Stimulated activated memory B cell treated with anti-CD40 and anti-IgM and Interleukin-4, amounts not matched to agents 10 μg/mL and 1 μg/mL and 100 μg/mL, for 72 hours (primary cell): ENCODE results near the gene PIBF1.
A peak's percentile ranks its signal among the peaks of the same experiment; 100 is the strongest.
"Not testable (repeated sequence)": the region's sequence is repeated elsewhere in the genome, so short reads cannot be mapped to it uniquely, and the experiment has no call there.

ENCODE experiments used
- ATAC-seq: fragments of 150-1000 bp; cut with Tn5 transposase; 2 replicates; pipeline ENCODE4 v1.10.0; 2021
- H3K27ac Mint-ChIP-seq: one replicate; pipeline ENCODE4 v1.8.0; 2022; ENCODE audit warnings: mild to moderate bottlenecking, mixed read lengths
- H3K27me3 Mint-ChIP-seq: one replicate; pipeline ENCODE4 v1.8.0; 2022; ENCODE audit warnings: mixed read lengths
- H3K36me3 Mint-ChIP-seq: one replicate; pipeline ENCODE4 v1.8.0; 2022; ENCODE audit warnings: mixed read lengths
- H3K4me1 Mint-ChIP-seq: one replicate; pipeline ENCODE4 v1.8.0; 2022; ENCODE audit warnings: mixed read lengths
- H3K4me3 Mint-ChIP-seq: one replicate; pipeline ENCODE4 v1.8.0; 2022; ENCODE audit warnings: mild to moderate bottlenecking, moderate library complexity, mixed read lengths
- H3K9me3 Mint-ChIP-seq: one replicate; pipeline ENCODE4 v1.8.0; 2022; ENCODE audit warnings: mixed read lengths

The PIBF1 gene

DNA sequence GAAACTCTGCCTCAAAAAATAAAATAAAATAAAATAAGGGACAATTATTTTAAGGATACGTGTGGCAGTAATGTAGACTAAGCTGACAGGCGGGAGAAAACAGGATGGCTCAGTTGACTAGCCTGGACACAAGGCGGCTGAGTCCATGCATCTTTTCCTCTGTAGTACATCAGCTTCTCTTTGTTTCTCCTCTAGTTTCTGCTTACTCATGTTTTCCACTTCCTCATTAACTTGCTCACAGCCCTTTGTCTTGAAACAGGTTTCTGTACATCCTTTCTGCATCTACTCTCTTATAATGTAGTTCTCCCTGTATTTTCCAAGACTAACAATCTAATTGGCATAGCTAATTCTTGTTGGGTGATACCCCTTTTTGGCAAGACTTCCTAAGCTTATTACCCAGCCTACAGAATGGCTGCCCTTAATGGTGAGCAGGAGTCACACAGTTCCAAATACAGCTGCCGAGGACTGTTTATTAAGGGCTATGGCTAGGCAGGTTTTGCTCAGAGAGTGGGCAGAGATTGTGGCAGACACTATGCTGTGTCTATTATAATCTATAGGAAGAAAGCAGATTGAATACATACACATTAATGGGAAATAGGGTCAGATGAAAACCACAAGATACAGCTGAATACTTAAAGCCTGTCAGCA lies 218.2 kb downstream of the PIBF1 start:
- H3K4me1 Mint-ChIP-seq: no peaks in the 10 kb centered on the region
- H3K27ac Mint-ChIP-seq: peak overlapping the region; percentile 6
- no peak overlapping the region for H3K4me3 Mint-ChIP-seq
- no peaks in the 10 kb centered on the region for H3K27me3 Mint-ChIP-seq
- peaks cover 30% of the 10 kb centered on the region for H3K36me3 Mint-ChIP-seq
- H3K9me3 Mint-ChIP-seq: no peaks in the 10 kb centered on the region
- ATAC-seq: peak; percentile 50

- ATAC-seq: no peak
- Mint-ChIP-seq H3K36me3 (peaks cover 30% of the 10 kb centered on the region), H3K4me3 (no peak overlapping the region), H3K4me1 (no peaks in the 10 kb centered on the region), H3K9me3 (no peaks in the 10 kb centered on the region), H3K27ac (no peak overlapping the region), H3K27me3 (no peaks in the 10 kb centered on the region)
Observed at GRCh38 chr13:73001971-73002370, 220.0 kb downstream of the PIBF1 start.

DNA sequence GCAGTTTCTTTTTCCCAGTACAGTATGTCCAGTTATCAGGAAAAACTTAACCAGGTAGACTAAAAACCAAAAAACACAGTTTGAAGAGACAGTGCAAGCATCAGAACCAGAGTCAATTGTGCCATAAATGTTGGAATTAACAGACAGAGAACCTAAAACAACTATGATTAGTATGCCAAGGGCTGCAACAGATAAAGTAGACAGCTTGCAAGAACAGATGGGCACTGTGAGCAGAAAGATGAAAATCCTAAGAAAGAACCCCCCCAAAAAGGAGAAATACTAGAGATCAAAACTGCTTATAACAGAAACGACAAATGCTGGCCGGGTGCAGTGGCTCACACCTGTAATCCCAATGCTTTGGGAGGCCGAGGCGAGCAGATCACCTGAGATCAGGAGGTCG lies 229.8 kb downstream of the PIBF1 start:
- no peaks in the 10 kb centered on the region for H3K9me3 Mint-ChIP-seq
- H3K27me3 Mint-ChIP-seq: no peaks in the 10 kb centered on the region
- peaks cover 61% of the 10 kb centered on the region for H3K36me3 Mint-ChIP-seq
- H3K27ac Mint-ChIP-seq: no peak overlapping the region
- no peak overlapping the region for H3K4me3 Mint-ChIP-seq
- no peaks in the 10 kb centered on the region for H3K4me1 Mint-ChIP-seq
- no peak for ATAC-seq

DNA sequence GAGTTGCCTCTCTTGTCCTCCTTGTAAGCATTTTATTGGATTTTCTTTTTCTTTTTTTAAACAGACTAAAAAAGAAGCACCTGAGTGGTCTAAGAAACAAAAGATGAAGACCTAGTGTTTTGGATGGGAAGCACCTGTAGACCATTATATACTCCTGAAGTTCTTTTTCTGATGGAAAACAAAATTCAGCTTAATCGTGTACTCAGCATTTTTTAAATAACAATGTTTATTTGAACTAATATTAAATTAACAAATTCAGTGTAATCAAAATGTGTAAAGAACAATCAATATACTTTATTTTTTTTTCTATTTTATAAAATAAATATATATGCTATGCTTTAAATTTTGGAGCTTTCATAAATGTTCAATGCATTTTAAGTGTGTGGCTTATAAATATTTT lies 233.9 kb downstream of the PIBF1 start:
- no peaks in the 10 kb centered on the region for H3K27me3 Mint-ChIP-seq
- no peaks in the 10 kb centered on the region for H3K9me3 Mint-ChIP-seq
- H3K4me1 Mint-ChIP-seq: no peaks in the 10 kb centered on the region
- H3K27ac Mint-ChIP-seq: no peak overlapping the region
- H3K36me3 Mint-ChIP-seq: peaks cover 64% of the 10 kb centered on the region
- no peak overlapping the region for H3K4me3 Mint-ChIP-seq
- ATAC-seq: no peak

- H3K27ac Mint-ChIP-seq: no peak overlapping the region
- H3K9me3 Mint-ChIP-seq: no peaks in the 10 kb centered on the region
- ATAC-seq: no peak
- peaks cover 50% of the 10 kb centered on the region for H3K36me3 Mint-ChIP-seq
- H3K27me3 Mint-ChIP-seq: no peaks in the 10 kb centered on the region
- H3K4me3 Mint-ChIP-seq: no peak overlapping the region
- no peaks in the 10 kb centered on the region for H3K4me1 Mint-ChIP-seq
Observed at GRCh38 chr13:73018336-73018735, 236.4 kb downstream of the PIBF1 start.

GRCh38 chr13:73025217-73026012 lies 243.5 kb downstream of the PIBF1 start:
- no peak for ATAC-seq
- Mint-ChIP-seq H3K4me1 (no peaks in the 10 kb centered on the region), H3K9me3 (no peaks in the 10 kb centered on the region), H3K36me3 (peaks cover 6% of the 10 kb centered on the region), H3K27ac (no peak overlapping the region), H3K4me3 (no peak overlapping the region), H3K27me3 (no peaks in the 10 kb centered on the region)

GRCh38 chr13:73034901-73035300 lies 253.0 kb downstream of the PIBF1 start:
- Mint-ChIP-seq H3K27ac (no peak overlapping the region), H3K27me3 (no peaks in the 10 kb centered on the region), H3K4me3 (no peak overlapping the region), H3K9me3 (no peaks in the 10 kb centered on the region), H3K4me1 (no peaks in the 10 kb centered on the region), H3K36me3 (no peaks in the 10 kb centered on the region)
- no peak for ATAC-seq

GRCh38 chr13:73035660-73036059 lies 253.7 kb downstream of the PIBF1 start:
- no peaks in the 10 kb centered on the region for H3K4me1 Mint-ChIP-seq
- H3K4me3 Mint-ChIP-seq: no peak overlapping the region
- H3K27me3 Mint-ChIP-seq: no peaks in the 10 kb centered on the region
- no peaks in the 10 kb centered on the region for H3K36me3 Mint-ChIP-seq
- ATAC-seq: no peak
- H3K27ac Mint-ChIP-seq: no peak overlapping the region
- H3K9me3 Mint-ChIP-seq: no peaks in the 10 kb centered on the region

DNA sequence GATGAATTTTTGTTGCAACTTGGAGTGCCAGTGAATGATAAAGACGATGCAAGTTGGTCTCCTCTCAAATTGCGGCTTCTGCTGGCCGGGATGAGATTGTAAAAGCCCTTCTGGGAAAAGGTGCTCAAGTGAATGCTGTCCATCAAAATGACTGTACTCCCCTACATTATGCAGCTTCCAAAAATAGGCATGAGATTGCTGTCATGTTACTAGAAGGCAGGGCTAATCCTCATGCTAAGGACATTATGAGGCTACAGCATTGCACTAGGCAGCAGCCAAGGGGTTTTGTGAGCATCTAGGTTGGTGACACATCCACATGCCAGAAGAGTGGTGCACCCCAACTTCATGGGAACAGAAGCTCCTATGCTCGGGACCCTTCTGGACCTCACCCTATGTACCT lies 254.6 kb downstream of the PIBF1 start:
- H3K27ac Mint-ChIP-seq: no peak overlapping the region
- H3K9me3 Mint-ChIP-seq: no peaks in the 10 kb centered on the region
- no peaks in the 10 kb centered on the region for H3K27me3 Mint-ChIP-seq
- no peaks in the 10 kb centered on the region for H3K4me1 Mint-ChIP-seq
- ATAC-seq: no peak
- no peak overlapping the region for H3K4me3 Mint-ChIP-seq
- H3K36me3 Mint-ChIP-seq: no peaks in the 10 kb centered on the region

- H3K36me3 Mint-ChIP-seq: no peaks in the 10 kb centered on the region
- H3K4me1 Mint-ChIP-seq: no peaks in the 10 kb centered on the region
- no peak for ATAC-seq
- no peaks in the 10 kb centered on the region for H3K27me3 Mint-ChIP-seq
- H3K9me3 Mint-ChIP-seq: no peaks in the 10 kb centered on the region
- H3K27ac Mint-ChIP-seq: no peak overlapping the region
- no peak overlapping the region for H3K4me3 Mint-ChIP-seq
Observed at GRCh38 chr13:73038064-73038463, 256.1 kb downstream of the PIBF1 start.

GRCh38 chr13:73039201-73040108 lies 257.5 kb downstream of the PIBF1 start:
- no peak for ATAC-seq
- no peaks in the 10 kb centered on the region for H3K27me3 Mint-ChIP-seq
- H3K27ac Mint-ChIP-seq: no peak overlapping the region
- H3K4me3 Mint-ChIP-seq: no peak overlapping the region
- no peaks in the 10 kb centered on the region for H3K4me1 Mint-ChIP-seq
- no peaks in the 10 kb centered on the region for H3K36me3 Mint-ChIP-seq
- no peaks in the 10 kb centered on the region for H3K9me3 Mint-ChIP-seq

- ATAC-seq: no peak
- H3K27ac Mint-ChIP-seq: no peak overlapping the region
- H3K4me1 Mint-ChIP-seq: no peaks in the 10 kb centered on the region
- no peaks in the 10 kb centered on the region for H3K9me3 Mint-ChIP-seq
- no peaks in the 10 kb centered on the region for H3K27me3 Mint-ChIP-seq
- H3K36me3 Mint-ChIP-seq: no peaks in the 10 kb centered on the region
- no peak overlapping the region for H3K4me3 Mint-ChIP-seq
Observed at GRCh38 chr13:73040484-73040883, 258.6 kb downstream of the PIBF1 start.

DNA sequence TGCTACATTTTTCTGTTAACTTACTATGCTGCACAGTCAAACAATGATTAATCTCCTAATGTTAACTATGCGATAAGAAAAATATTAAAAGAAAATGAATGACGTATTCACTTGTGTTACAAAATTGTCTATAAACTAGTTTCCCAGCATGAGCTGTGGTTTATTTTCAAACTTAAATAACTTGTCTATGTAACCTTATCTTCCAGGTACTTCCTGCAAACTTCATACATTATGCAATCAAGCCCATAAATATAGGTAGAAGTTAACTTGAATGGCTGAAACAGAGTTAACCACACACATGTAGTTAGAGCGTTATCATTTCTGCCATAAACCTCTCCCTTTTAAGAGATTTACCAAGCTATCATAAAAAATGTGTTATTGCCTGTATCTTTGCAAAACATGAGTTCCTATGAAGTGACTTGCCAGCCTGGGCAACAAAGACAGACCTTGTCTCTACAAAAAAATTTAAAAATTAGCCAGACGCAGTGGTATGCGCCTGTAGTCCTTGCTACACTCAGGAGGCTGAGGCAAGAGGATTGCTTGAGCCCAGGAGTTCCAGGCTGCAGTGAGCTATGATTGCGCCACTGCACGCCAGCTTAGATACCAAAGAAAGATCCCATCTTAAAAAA lies 259.1 kb downstream of the PIBF1 start:
- H3K27ac Mint-ChIP-seq: no peak overlapping the region
- H3K4me3 Mint-ChIP-seq: no peak overlapping the region
- no peaks in the 10 kb centered on the region for H3K9me3 Mint-ChIP-seq
- no peaks in the 10 kb centered on the region for H3K27me3 Mint-ChIP-seq
- no peaks in the 10 kb centered on the region for H3K36me3 Mint-ChIP-seq
- no peak for ATAC-seq
- H3K4me1 Mint-ChIP-seq: no peaks in the 10 kb centered on the region

- Mint-ChIP-seq H3K4me1 (no peaks in the 10 kb centered on the region), H3K9me3 (no peaks in the 10 kb centered on the region), H3K36me3 (no peaks in the 10 kb centered on the region), H3K27ac (no peak overlapping the region), H3K27me3 (no peaks in the 10 kb centered on the region), H3K4me3 (no peak overlapping the region)
- no peak for ATAC-seq
Observed at GRCh38 chr13:73045031-73045430, 263.1 kb downstream of the PIBF1 start.

- H3K27ac Mint-ChIP-seq, H3K36me3 Mint-ChIP-seq, ATAC-seq, H3K9me3 Mint-ChIP-seq, H3K4me1 Mint-ChIP-seq, H3K4me3 Mint-ChIP-seq, H3K27me3 Mint-ChIP-seq: not testable (repeated sequence)
Observed at GRCh38 chr13:73048615-73049014, 266.7 kb downstream of the PIBF1 start.
